Fibroblast of upper back skin (primary cell): Measurements from ENCODE around the gene TIMM22.
"Not testable (repeated sequence)": the region's sequence is repeated elsewhere in the genome, so short reads cannot be mapped to it uniquely, and the experiment has no call there.

Experiments used
- DNase-seq: peaks from one replicate; pipeline ENCODE4 v3.0.0-alpha.2; 2013

The TIMM22 gene

GRCh38 chr17:996554-997344, at the start of gene TIMM22:
TIMM22 (plus strand) TSS chr17:997129; CDS start chr17:997143, 14 bp downstream.
- DNase-seq = peak; percentile 98

- peak; percentile 53 for DNase-seq
Observed at GRCh38 chr17:948284-948852, 48.6 kb upstream of the TIMM22 start.

- peak; percentile 16 for DNase-seq
Observed at GRCh38 chr17:949623-950303, 47.2 kb upstream of the TIMM22 start.

- DNase-seq = peak; percentile 98
Observed at GRCh38 chr17:951325-952132, 45.4 kb upstream of the TIMM22 start.

GRCh38 chr17:952592-952991, 44.3 kb upstream of the TIMM22 start:
- not testable (repeated sequence) for DNase-seq

GRCh38 chr17:953767-954166, 43.2 kb upstream of the TIMM22 start:
- no peak for DNase-seq

GRCh38 chr17:954431-955164, 42.3 kb upstream of the TIMM22 start:
- DNase-seq = peak; percentile 85

GRCh38 chr17:956905-957304, 40.0 kb upstream of the TIMM22 start:
- peak; percentile 16 for DNase-seq

GRCh38 chr17:957856-958421, 39.0 kb upstream of the TIMM22 start:
- DNase-seq = no peak

GRCh38 chr17:958712-959451, 38.0 kb upstream of the TIMM22 start:
- no peak for DNase-seq

GRCh38 chr17:962166-962565, 34.8 kb upstream of the TIMM22 start:
- DNase-seq = no peak

- DNase-seq = no peak
Observed at GRCh38 chr17:962670-963069, 34.3 kb upstream of the TIMM22 start.

- DNase-seq = no peak
Observed at GRCh38 chr17:964876-965275, 32.1 kb upstream of the TIMM22 start.

GRCh38 chr17:965311-965989, 31.5 kb upstream of the TIMM22 start:
- DNase-seq = peak; percentile 48

GRCh38 chr17:967122-967521, 29.8 kb upstream of the TIMM22 start:
- DNase-seq = no peak

GRCh38 chr17:968812-969730, 27.9 kb upstream of the TIMM22 start:
- peak; percentile 67 for DNase-seq

- DNase-seq = no peak
Observed at GRCh38 chr17:969811-970355, 27.0 kb upstream of the TIMM22 start.

GRCh38 chr17:970364-970763, 26.6 kb upstream of the TIMM22 start:
- no peak for DNase-seq

- DNase-seq = not testable (repeated sequence)
Observed at GRCh38 chr17:971861-972260, 25.1 kb upstream of the TIMM22 start.
